ENCODE data around the gene LY6G5C.
"Not testable (repeated sequence)": the region's sequence is repeated elsewhere in the genome, so short reads cannot be mapped to it uniquely, and the experiment has no call there.

Gene LY6G5C

DNA sequence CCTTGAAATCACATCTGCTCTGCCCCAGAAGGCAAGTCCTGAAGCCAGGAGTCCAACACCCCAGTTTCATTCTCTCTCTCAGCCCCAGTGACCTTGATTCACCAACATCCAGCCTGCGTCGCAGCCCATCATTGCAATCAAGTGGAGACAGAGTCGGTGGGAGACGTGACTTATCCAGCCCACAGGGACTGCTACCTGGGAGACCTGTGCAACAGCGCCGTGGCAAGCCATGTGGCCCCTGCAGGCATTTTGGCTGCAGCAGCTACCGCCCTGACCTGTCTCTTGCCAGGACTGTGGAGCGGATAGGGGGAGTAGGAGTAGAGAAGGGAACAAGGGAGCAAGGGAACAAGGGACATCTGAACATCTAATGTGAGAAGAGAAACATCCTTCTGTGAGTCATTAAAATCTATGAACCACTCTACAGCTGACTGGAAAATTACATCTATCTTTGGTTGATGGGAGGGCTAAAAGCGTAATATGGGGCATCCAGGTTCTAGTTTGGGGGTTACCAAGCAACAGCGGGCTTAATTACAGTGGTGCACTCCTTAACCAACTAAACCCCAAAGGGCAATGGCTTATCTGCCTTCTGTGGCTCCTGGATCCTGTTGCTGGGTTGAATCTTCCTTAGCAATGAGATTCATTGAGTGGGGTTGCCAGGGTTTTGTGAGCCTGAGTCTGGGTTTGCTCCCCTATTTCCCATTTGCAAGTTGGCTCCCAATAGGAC is 36.8 kb upstream of the LY6G5C start:
- H3K27ac ChIP-seq, result peak overlapping the region in 16 of 21 experiments; percentile 9 to 84 (median 66)
- H3K4me3 ChIP-seq, result no peak overlapping the region

DNA sequence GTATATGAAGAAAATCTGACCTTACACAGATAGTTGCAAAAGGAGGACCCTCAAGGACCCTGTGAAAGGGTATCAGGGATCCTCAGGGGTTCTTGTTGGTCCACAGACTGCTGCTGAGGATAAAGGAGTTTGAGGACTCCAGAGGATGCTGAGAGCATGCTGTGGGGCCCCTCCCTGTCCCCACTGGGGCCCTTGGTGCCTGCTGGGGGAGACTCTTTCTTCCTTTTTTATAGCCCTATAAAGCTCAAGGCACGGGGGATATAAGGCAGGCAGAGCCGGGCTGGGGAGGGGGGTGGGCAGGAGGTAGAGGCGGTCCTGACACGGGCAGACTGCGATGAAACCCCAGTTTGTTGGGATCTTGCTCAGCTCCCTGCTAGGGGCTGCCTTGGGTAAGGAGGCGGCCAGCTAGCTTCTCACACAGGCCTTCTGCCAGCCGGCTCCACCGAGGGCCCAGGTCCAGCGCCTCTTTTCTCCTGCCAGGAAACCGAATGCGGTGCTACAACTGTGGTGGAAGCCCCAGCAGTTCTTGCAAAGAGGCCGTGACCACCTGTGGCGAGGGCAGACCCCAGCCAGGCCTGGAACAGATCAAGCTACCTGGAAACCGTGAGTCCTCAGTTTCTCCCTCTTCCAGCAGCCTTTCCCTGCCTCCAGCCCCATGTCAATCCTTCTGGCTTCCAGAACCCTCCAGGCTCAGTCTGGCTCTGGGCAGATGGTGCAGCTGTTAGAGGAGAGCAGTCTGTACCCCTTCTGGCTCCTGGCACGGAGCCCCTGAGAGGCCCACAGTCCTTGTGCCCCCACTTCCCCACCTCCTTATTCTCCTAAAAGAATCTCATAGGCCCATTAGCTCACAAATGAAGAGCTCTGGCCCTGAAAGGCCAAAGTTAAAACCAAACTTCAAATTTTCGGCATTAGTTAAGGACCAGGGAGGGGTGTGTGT is 34.4 kb upstream of the LY6G5C start, which contains the start of gene LY6G6D:
LY6G6D (plus strand) TSS at position 327 of the 937 bp plus-strand sequence; CDS start at position 335, 8 bp downstream.
- H3K27ac ChIP-seq, result peak within 1 kb of the TSS in 13 of 21 experiments; percentile 0 to 80 (median 65)
- H3K4me3 ChIP-seq, result no peak within 1 kb of the TSS

DNA sequence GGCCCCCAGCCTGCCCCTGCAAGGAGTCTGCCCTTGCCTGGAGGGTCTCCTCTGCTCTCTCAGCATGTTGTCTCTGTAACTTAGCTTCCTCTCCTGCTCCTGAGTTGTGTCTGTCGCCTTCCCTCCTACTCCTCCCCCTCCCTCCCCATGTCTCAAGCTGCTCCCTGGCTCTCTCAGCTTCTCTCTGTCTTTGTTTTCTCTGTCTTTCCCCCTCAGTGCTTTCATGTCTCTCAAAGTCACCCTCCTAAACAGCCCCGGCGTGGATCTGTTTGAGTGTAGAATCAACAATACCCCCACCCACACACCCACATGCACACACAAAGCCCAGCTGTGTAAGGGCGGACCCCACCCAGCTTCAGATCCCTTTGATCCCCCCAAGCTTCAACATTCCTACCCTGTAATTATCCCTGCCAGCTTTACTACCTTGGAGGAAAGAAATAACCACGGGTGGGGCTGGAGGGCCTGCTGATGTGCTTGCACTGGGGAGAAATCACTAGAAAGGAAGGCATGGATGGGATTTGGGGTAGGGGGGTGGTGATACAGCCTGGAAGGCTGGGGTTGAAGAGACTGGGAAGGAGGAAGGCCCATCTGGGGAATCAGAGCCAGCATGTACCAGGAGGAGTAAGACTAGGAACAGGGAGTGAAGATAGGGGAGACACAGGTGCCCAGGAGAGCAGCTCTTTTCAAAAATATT is 33.3 kb upstream of the LY6G5C start:
- H3K27ac ChIP-seq, result peak overlapping the region in 13 of 21 experiments; percentile 0 to 77 (median 65)
- H3K4me3 ChIP-seq, result no peak overlapping the region

GRCh38 chr6:31713465-31713864 is 32.6 kb upstream of the LY6G5C start:
- Histone ChIP-seq H3K27ac (peak overlapping the region in 13 of 21 experiments; percentile 0 to 77 (median 65)), H3K4me3 (no peak overlapping the region)

- Histone ChIP-seq H3K4me3 (no peak overlapping the region), H3K27ac (peak overlapping the region in 13 of 21 experiments; percentile 1 to 77 (median 48))
These were observed 31.4 kb upstream of the LY6G5C start for GRCh38 chr6:31712296-31712695.

GRCh38 chr6:31711233-31711632 is 30.4 kb upstream of the LY6G5C start:
- Histone ChIP-seq H3K27ac (peak overlapping the region in 8 of 21 experiments; percentile 18 to 73 (median 43)), H3K4me3 (no peak overlapping the region)

DNA sequence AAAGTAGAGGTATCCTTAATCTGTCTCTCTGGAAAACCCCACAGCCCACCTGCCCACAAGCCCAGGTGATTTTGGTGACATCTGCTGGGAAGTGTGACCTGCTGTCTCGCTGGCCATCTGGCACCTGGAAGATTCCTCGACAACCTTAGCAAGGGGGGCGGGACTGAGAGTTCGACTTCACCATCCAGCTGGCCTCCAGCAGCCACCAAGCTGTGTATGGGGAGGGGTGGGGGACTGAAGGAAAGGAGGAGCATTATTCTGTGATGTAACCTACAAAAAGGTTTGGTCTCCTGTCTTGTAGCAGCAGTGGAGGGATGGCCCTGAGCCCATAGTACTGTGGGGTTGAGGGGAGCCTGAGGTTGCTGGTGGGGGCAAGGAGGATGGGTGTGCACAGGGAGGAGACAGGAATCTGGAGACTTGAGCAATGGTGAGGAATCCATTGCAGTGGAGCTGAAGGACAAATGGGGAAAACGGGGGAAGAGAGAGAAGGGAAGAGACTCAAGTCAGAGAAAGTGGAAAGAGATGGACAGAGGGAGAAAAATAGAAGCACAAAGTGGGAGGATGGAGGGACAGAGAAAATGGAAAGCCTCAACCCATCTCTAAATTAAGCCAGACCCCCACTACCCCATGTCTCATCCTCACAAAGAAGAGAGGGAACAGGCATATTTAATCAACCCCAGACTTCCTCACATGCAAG is 29.8 kb upstream of the LY6G5C start:
- no peak overlapping the region for H3K4me3 ChIP-seq
- H3K27ac ChIP-seq, result peak overlapping the region in 5 of 21 experiments; percentile 34 to 73 (median 49)

DNA sequence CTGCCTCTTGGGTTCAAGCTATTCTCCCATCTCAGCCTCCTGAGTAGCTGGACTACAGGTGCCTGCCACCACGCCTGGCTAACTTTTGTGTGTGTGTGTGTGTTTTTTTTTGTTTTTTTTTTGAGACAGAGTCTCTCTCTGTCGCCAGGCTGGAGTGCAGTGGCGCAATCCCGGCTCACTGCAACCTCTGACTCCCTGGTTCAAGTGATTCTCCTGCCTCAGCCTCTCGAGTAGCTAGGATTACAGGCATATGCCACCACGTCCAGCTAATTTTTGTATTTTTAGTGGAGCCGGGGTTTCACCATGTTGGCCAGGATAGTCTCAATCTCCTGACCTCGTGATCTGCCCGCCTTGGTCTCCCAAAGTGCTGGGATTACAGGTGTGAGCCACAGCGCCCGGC is 28.3 kb upstream of the LY6G5C start:
- H3K4me3 ChIP-seq, H3K27ac ChIP-seq: not testable (repeated sequence)

DNA sequence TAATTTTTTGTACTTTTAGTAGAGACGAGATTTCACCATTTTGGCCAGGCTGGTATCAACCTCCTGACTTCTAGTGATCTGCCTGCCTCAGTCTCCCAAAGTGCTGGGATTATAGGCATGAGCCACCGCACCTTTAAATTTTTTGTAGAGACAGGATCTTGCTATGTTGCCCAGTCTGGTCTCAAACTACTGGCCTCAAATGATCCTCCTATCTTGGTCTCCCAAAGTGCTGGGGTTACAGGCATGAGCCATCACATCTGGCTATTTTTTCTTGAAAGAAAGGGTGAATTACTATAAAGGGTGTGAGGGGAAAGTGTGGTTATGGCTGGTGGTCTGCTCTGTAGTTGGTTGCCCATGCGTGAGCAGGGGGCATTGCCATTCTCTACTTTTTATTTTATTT is 27.4 kb upstream of the LY6G5C start:
- Histone ChIP-seq H3K27ac (no peak overlapping the region), H3K4me3 (no peak overlapping the region)

- no peak overlapping the region for H3K27ac ChIP-seq
- no peak overlapping the region for H3K4me3 ChIP-seq
These were observed 26.8 kb upstream of the LY6G5C start for GRCh38 chr6:31707701-31708100.

GRCh38 chr6:31706599-31706998 is 25.7 kb upstream of the LY6G5C start, which contains the start of gene LY6G6F:
Gene LY6G6F (plus strand): TSS chr6:31706866. CDS start chr6:31706907, 41 bp downstream.
- Histone ChIP-seq H3K27ac (no peak within 1 kb of the TSS), H3K4me3 (no peak within 1 kb of the TSS)

- Histone ChIP-seq H3K27ac (no peak overlapping the region), H3K4me3 (no peak overlapping the region)
These were observed 25.1 kb upstream of the LY6G5C start for GRCh38 chr6:31705931-31706330.

DNA sequence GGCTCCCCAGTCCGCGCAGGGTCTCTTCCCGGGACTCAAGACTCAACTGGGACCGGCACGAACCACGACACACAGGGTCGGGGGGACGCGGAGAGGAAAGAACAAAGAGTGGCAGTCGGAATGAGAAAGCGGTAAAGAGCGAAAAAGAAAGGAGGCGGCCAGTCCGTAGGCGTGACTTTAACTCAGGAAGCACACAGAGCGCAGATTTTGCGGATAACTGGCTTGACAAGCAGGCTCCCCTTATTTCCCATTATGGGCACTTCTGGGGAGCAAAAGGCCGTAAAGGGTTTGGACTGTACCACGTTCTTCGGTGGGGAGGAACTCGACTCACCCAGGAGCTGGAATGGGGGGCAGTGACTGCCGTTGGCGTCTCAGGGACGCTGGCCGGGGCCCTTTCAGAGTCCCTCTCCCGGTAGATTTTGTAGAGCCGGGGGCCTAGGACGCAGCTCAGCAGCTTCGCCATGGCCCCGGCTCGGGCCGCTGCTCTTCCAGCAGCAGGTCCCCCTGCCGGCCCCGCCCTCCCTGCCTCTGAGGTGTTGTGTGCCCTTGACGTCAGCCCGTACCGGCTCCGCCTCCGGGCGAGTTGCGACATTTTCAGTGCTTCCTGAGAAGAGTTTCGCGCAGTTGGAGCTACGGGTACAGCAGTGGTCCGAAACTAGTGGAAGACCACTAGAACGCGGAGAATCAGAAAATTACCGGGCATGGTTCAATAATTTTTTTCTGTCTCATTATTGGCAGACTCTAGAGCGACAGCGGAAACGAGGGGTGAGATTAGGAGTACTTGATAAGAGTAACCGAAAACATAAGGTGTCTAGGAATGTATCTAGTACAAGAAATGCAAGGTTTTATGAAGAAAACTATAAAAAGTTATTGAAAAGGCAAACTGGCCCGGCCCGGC is 22.2 kb upstream of the LY6G5C start, which contains the start of gene ABHD16A:
ABHD16A (minus strand) TSS at position 506 of the 898 bp plus-strand sequence; CDS start at position 463, 43 bp downstream.
- H3K27ac ChIP-seq, result peak within 1 kb of the TSS; percentile 43 to 99 (median 97)
- peak within 1 kb of the TSS; percentile 58 to 83 (median 74) for H3K4me3 ChIP-seq

GRCh38 chr6:31702405-31702818 is 21.5 kb upstream of the LY6G5C start:
- Histone ChIP-seq H3K27ac (peak overlapping the region; percentile 43 to 99 (median 97)), H3K4me3 (peak overlapping the region; percentile 58 to 83 (median 74))

DNA sequence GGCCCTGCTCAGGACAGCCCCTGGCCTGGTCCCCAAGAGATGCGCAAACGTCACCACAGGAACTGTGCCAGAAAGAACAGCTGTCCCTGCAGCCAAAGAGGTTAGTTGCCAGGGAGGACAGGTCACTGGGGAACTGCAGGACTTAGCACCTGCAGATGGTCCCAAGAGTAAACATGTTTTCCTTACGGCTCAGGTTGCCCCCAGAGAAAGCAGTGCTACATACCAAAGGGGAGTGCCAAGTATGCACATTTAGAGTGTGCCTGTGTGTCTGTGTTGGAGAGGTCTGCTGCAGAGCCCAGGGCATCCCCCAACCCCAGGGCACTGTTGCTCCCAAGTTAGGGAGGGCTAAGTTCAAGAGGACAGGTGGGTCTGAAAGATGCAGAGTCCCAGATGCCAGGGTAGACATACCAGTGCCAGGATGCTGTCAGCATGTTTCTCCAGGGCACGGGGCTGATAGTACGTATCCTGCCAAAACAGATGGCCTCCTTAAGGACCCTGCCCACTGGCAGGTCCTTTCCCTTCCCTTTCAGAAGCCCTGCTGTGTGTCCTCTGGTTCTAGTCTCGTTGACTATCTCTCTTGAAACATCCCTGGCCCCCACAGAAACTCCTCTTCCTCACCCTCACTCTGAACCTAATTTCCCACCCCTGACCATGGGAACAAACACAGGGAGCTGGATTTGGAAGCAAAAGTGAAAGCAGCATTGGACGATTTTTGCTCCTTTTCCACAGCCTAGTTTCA is 21.0 kb upstream of the LY6G5C start:
- H3K27ac ChIP-seq, result peak overlapping the region in 20 of 21 experiments; percentile 85 to 99 (median 98)
- H3K4me3 ChIP-seq, result peak overlapping the region; percentile 58 to 83 (median 74)

DNA sequence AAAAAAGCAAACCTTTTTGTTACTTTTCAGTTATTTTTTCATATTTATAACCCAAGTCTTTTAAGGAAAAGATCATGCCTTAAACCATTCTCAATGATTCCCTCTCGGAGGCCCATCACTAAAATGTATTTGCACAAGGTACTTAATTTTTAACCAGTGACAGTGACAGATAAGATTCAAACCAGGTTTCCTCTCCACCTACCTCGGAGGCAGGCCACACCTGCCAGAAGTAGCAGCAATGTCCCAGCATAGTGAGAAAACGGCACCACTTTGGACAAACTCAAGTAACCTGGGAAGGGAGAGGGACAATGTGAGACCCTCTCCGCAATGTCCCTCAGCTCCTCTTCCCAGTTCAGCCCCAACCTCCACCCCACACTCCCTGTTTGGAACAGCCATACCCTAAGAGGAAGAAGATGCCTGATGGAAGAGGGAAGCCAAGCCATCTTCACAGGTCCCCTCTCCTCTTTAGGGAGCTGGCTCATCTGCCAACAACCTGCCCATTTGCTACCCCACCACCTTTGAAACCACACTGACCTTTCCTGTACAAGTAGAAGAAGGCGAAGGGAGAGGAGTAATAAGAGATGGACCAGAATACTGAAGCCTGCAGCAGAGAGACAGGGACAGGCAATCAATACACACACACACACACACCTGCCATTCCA is 20.0 kb upstream of the LY6G5C start:
- Histone ChIP-seq H3K4me3 (no peak overlapping the region), H3K27ac (peak overlapping the region in 4 of 21 experiments; percentile 2 to 98 (median 39))

DNA sequence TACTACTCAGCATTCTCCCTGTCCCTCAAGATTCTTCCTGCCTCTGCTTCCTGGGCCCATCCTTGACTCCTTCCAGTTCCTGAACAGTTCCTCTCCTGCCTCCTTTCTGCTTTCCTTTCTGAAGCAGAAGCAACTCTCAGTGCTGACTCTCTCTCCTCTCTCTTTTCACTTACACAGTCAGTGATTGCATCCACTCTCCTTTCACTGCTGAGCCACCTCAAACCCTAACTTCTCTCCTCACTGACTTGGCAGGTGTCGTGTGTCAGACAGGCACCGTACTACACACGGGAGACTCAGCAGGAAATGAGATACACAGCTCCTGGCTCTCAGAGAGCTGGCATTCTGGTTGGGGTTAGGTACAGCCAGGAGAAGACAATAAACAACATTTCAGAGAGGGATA is 16.7 kb upstream of the LY6G5C start:
- Histone ChIP-seq H3K27ac (peak overlapping the region in 2 of 21 experiments; percentile 3 to 16), H3K4me3 (no peak overlapping the region)

Data from skin epidermis (tissue), 12 donors.